HG03139 (cell line): ENCODE measurements around the gene NRP1.
"Not testable (repeated sequence)": the region's sequence is repeated elsewhere in the genome, so short reads cannot be mapped to it uniquely, and the experiment has no call there.

ENCODE experiments used
- ATAC-seq: cut with Tn5 transposase; IDR thresholded peaks from one replicate; pipeline ENCODE4 v1.9.1; 2021; ENCODE audit not compliant: unreplicated experiment

The NRP1 gene

DNA sequence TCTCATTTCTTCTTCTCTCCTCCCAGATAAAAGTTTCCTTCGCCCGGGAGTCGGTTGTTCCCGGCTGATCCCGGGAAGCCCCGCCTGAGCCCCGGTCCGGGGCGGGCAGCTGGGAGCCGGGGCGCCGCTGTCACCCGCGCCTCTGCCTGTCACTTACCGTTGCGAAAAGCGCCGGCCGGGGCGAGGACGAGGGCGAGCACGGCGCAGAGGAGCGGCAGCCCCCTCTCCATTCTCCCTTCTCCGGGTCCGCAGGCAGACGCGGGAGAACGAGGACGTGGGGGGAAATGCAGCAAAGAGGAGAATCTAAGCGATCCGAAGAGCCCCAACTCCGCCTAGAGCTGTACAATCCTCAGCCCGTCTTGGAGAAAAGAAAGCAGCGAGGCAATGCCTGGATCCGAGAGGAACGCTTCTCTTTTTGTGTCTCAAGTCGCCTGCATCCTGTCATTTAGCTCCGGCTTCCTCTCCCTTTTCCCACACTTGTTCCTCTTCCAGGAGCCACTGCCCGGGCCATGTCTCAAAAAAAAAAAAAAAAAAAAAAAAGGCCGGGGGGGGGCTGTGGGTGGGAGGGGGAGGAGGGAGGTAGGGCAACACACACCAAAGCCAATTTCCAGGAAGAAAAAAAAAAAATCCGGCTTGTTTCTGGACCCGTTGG, at the start of gene NRP1:
Gene NRP1 (minus strand): TSS at position 515 of the 652 bp plus-strand sequence. CDS start 285 bp downstream, at position 230.
- ATAC-seq, result no peak

DNA sequence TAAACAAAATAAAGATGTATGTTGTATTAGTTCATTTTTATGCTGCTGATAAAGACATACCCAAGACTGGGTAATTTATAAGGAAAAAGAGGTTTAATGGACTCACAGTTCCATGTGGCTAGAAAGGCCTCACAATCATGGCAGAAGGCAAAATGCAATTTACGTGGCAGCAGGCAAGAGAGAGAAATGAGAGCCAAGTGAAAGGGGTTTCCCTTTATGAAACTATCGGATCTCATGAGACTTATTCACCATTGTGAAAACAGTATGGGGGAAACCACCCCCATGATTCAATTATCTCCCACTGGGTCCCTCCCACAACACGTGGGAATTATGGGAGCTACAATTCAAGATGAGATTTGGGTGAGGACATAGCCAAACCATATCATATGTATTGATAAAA, 49.7 kb upstream of the NRP1 start:
- not testable (repeated sequence) for ATAC-seq

DNA sequence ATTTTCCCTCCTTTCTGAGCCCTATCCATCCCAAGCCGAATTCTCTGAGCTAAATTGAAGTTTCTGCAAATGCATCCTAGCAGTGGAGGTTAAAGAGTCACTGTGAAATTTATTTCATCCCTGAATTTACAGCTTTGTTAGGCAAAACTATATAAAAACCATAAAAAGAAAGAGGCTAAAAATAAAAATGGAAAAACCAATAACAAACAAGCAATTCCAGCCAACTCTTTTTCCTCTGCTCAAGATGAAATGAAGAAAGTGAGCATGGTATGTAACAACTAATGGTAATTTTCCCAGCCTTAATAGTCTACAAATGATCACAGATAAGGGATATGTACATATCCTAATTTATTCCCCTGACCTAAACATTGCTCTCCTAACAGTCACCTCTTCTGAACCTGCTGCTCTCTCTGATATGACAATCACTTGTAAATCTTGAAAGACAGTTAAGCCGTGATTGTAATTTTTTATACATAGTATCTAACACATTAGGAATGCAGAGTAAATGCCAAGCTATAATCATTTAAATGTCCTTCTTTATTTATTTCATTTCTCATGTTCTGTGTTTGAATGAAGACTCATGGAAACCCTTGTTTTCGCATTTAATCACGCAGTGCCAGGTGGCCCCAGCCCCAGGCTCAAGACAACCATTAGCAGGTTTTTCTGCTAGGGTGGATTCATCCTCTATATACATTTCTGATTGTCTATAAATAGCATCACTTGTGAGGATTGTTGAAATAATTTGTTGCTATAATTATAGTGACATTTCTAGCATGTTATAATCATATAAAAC, 48.6 kb upstream of the NRP1 start:
- ATAC-seq, result no peak

DNA sequence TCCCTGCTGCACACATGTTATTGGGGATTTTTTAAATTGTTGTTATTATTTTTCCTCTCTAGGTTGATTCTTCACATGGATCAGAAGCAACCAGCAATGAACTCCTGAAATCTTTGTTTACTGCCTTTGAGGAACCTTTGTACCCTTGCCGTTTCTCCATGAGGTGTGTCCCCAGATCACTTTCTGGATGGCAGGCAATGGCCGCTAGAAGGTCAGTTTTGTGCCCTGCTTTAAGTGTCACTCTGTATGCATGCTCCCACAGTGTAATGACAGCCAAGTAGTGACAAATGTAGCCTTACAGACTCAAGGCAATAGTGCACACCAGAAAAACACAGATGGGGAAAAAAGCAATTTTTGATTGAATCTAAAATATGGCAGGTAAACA, 47.7 kb upstream of the NRP1 start:
- ATAC-seq, result no peak

DNA sequence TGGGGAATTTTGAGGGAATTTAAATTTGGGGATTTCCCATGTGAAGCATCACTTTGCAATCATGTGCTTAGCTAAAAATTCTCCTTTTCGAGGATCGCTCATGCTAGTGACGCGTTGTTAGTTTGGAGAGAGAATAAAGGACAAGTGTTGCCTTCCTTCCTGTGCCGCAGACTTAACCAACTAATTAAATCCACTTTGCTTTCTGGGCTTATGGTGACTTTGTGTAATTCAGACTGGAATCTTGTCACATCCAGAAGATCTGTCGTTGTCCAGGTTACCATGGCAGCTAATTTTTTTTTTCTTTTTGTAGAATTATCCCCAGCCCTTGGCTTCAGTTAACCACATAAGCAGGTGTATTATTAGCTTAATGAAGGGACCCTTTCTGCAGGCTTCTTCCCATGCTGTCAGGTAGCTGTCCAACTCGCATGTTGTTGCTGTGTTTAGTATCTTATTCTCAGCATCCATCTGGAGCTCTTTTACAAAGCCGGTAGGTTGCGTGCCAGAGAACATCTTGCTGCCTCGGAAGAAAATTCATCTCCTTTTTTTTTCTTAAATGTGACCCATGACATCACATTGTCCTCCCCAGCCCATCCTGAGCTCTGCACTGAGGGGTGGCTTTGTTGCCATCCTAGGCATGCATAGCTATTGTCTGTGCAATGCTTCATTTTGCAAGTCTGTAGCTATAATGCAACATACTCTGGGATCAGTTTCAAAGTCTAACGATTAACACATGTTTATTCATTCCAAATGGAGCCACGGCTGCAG, 47.2 kb upstream of the NRP1 start:
- ATAC-seq, result no peak

DNA sequence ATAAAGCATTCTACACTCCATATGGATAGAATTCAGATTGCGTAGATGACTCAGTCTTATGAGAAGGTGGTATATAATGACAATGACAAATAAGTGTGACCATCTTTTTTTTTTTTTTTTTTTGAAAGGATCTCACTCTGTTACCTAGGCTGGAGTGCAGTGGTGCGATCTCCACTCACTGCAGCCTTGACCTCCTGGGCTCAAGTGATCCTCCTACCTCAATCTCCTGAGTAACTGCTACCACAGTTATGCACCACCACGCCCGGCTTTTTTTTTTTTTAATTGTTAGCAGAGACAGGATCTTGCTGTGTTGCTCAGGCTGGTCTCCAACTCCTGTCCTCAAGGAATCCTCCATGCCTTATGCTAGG, 43.2 kb upstream of the NRP1 start:
- ATAC-seq, result no peak

DNA sequence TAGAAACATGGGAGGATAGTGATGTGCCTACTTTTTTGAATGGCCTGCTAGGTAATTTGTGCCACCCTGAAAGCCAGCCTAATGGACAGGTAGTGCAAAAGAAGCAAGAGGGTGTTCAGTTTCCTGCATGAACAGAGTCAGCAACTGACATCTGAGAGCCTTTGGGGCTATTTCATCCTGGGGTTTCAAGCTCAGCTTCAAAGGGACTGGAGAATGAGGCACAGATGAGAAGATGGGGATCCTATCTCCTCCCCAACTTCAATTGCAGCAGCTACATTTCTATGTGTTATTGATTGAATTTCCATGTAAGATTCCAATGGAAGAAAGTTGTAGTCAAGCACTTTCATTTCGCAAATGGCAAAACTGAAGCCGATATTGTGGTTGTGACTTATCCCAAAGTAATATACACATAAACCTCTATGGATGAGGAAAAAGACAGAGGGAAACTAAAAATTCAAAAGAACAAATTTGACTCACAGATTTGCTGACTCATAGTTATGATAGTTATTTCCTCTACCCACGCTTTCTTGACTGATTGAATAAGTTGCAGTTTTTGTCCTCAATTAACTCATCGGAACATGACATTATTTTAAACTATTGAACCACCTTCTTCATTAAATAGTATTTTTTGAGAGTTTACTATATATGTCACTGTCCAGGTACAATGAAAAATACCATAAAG, 42.6 kb upstream of the NRP1 start:
- ATAC-seq, result no peak

DNA sequence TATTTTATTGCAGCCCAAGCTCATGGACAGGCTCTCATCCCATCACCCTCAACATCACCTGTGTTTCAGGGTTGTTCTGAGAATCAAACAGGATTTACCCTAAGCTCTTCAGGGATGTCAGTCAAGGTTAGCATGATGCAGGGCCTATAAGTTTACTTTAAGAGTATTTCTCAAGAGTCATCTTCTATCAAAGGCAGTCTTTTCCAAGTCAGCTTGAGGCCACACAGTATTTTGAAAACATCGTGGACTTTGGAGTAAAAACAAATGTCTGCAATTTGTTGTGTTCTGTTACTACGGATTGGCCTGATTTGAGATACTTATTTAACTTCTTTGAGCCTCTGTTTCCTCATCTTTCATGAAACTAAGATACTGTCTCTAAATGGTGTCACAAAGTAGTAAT, 42.0 kb upstream of the NRP1 start:
- no peak for ATAC-seq

DNA sequence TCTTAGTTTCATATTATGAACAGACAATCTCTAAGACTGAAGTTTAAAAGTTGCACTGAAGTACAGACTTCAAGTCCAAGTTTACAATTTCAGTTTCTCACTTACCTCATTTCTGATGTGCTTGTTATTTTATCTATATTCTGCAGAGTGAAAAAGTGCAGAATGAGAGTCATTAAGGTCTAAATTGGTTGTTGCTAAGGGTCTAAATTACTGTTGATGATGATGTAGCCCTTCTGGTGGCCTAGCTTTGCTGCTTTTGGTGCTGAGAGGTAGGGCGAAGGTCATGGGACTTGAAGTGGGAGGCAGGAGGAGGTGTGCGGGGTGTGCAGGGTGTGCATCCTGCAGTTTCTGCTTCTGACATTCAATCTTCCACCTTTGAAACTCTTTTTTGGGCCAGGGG, 38.8 kb upstream of the NRP1 start:
- ATAC-seq, result no peak

DNA sequence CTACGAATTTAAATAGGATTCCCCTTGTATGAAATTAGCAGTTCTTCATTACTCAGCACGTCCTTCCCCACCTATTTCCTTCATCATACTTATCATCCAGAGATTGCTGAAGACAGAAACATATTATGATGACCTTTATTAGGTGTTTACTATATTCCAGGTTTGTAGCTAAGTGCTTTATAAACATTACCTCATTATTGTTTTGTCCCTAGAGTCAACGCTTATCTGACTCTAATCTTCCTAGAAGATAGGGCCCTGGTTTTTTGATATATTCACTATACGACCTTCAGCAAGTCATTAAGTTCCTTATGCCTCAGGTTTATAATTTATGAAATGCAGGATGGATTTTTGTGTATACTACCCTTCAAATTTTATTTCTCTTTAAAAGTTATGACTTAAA, 36.8 kb upstream of the NRP1 start:
- ATAC-seq, result no peak

DNA sequence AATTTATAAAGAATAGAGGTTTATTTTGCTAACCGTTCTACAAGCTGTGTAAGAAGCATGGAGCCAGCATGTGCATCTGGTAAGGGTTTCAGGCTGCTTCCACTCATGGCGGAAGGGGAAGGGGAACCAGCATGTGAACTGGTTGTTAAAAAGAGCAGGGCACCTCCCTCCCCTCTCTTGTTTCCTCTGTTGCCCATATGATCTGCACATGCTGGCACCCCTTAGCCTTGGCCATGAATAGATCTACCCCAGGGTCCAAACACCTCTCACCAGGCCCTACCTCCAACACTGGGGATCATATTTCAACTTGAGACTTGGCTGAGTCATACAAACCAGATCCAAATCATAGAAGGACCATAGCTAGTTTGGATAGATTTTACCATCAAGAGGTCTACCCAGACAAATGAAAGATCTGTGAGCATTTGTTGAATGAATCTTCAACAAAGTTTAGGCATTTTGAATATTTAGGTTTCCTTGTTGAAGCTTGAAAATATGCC, 36.0 kb upstream of the NRP1 start:
- no peak for ATAC-seq

DNA sequence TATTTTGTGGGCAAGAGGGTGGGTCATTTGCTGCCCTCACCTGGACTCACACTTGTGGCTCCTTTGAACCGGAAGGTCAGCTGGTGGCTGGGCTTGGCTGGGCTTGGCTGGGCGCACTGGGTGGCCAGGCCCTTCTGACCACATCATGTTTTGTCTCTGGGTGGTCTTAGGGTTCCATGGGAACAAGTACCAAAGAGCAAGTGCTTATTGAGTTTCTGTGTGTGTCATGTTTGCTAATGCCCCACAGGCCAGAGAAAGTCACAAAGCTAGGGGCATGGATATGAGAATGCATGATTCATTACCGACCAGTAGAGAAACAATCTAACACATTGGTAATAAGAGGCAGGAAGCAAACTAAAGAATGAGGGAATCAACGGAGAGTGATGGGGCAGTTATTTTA, 33.6 kb upstream of the NRP1 start:
- no peak for ATAC-seq

DNA sequence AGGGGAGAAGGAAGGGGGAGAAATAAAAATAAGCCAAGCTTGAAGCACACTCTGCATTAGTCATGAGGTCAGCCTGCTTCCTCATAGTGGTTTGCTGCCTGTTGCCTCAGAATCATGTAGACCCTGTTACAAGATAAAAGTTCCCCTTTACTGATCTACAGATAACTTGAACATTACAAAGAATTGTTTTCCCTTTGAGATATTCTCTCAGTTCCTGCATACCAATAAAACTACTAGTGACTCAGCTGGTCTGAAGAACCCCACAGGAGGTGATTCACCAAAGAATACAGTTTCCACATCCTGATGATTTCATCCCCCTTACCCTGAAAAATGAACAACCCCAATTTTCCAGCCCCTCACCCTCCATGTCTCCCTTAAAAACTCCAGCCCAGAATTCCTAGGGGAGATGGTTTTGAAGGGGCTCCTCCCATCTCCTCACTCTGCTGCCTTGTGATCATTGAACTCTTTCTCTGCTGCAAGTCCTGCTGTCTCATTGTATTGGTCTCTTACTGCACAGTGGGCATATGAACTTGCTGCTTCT, 31.5 kb upstream of the NRP1 start:
- no peak for ATAC-seq

DNA sequence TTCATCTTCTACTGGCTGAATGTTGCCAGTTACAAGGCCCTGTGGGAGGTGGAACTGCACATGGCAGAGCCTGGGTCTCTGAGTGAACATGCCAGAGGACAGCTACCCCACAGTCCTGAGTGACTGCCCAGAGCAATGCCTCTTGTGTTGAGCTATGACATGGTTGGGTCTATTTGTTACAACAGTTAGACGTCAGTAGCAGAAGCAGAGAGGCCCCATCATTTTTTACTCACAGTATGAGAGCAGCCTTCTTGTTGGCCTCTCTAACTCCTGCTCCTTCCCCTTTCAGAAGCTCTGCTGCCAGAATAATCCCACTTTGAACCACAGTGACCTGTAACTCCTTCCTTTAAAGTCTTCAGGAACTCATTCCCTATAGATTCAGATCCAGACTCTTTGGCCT, 30.8 kb upstream of the NRP1 start:
- ATAC-seq, result no peak

DNA sequence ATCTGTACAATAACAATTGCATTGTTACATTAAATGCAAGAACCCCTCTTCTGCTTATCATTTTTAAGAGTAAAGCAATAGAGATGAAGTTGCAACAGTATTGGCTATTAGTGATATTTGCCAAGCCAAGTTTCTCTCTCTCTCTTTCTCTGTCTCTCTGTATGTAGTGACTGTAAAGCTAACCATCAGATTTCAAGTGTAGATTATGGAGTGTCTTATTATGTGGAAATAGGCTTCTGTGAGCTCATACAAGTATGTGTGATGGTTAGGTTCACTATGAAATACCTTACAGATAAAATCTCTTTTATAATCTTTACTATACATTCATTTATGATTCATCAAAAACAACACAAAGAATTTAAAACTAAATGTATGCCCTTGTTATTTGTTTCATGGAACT, 28.6 kb upstream of the NRP1 start:
- ATAC-seq, result no peak

DNA sequence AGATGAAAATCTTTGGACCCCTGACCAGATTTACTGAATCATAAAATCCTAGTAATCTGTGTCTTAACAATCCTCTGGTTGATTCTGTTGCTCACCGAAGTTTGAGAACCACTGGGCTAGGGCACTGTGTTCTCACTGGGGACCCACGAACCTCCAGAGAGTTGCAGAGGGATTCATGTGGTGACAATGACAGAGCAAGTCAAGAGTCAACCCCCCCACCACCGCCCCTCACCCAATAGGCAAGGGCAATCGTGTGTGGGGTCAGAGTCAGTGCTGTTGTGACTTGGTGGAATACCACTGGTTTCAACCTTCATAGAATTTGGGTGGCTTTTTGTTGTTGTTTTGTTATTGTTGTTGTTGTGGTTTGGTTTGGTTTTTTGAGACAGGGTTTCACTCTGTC, 23.5 kb upstream of the NRP1 start:
- ATAC-seq, result no peak

DNA sequence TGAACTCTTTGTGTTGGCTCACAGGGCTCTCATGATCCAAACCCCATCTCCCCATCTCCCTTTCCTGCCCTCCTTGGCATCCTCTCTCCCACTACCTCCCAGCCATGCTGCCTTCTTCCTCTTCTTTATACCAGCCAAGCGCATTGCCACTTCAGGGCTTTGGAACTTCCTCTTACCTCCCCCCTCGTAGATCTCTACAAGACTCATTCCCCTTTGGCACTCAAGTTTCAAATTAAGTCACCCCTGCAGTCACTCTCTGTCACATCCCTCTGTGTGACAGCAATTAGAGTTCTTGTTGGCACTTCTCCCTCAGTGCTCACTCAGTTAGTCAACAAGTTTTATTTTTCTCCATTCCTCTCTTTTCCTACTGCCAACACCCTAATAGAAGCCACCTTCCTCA, 20.8 kb upstream of the NRP1 start:
- no peak for ATAC-seq

DNA sequence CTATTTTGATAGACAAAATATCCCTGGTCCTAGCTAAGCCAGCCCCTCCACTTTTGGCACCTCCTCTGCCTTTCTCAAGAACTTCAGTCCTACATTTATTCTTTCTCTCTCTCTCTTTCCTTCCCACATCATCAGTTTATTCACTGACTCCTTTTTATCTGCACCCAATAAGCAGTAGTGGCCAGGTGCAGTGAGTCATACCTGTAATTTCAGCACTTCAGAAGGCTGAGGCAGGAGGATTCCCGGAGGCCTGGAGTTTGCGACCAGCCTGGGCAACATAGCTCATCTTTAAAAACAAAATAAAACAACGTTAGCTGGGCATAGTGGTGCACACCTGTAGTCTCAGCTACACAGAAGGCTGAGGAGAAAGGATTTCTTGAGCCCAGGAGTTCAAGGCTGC, 19.4 kb upstream of the NRP1 start:
- no peak for ATAC-seq

DNA sequence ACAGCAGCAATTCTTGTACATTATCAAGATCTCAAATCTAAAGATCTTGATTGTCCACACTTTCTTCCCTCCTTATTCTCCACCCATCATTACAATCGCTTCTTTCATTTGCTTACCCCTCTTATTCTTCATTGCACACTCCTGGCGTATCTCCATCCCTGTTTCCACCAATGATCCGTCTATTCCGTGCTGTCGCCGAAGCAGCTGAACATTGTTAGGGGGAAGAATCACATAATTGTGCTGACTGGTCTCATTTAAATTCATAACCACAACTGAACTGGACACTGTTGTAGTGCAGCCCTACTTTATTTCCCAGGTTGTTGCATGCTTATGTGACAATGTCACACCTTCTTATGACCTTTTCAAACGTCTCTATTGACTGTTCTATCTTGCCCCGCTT, 18.9 kb upstream of the NRP1 start:
- no peak for ATAC-seq

DNA sequence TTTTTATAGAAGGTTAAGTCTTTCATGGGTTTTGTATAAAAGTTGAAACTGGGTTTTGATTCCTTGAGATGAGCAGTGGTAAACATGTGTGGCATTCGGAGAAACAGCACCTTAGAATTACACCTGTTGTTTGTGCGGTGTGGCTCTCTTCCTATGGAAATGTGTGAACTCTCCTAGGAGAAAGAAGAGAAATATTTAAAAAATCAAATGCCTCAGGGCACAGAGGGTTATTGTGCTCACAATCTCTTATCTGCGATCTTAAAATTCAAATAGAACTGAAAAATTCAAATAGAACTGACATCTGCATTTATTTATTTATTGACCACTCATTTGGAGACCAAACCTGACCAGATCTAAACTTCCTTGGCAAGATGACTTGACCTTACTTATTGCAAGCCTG, 18.1 kb upstream of the NRP1 start:
- no peak for ATAC-seq

DNA sequence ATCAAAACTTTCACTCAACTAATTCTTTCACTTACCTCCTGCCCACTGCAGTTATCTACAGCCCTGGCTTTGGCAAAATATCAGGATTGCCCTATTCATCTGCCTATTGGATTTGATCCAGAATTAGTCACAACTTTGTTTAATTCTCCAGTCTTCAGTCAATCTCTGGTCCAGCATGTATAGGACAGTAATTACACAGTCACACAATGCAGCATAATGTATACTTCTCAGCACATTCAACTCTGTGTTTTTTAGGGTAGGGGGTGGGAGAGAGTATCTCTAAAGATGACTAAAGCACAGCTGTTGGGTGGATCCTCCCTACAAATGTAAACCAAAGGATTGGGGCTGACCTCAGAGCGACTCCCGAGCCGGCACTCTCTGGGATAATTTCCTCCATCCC, 17.7 kb upstream of the NRP1 start:
- no peak for ATAC-seq
